Measurements from ENCODE around the gene HTR1D. TPM values are rescaled to one million over a fixed set of nuclear protein-coding genes. Genes with fewer than 3 reads are reported as not detected.
A peak's percentile ranks its signal among the peaks of the same experiment; 100 is the strongest.

Gene HTR1D
- total and polyA plus RNA-seq, 3 donors from 2014 or later = 0.19 to 0.70 TPM; not detected in 1

- H3K27me3 ChIP-seq = no peaks in the 10 kb centered on the region
- DNase-seq = peak; percentile 94
- no peaks in the 10 kb centered on the region for H3K9me3 ChIP-seq
- intact Hi-C loops (cut with DNase I; ENCODE audit: low total_unique reads) = no loop called here
- WGBS, 2 donors = 9 to 12% methylated on average over 41 to 56 of the region's 56 CpGs
- peak within 1 kb of the TSS; percentile 88 to 91 for H3K27ac ChIP-seq
- TF ChIP-seq POLR2A (IDR thresholded peaks at IDR 0.05) (peak; percentile 97), CTCF (IDR thresholded peaks at IDR 0.05) (no peak)
- H3K4me3 ChIP-seq = peak within 1 kb of the TSS; percentile 79 to 90
- H3K36me3 ChIP-seq (ENCODE audit: low read depth, missing control alignments) = no peaks in the 10 kb centered on the region
- H3K4me1 ChIP-seq = peaks cover 19% of the 10 kb centered on the region
Measured at GRCh38 chr1:23168445-23169194, 48.7 kb downstream of the HTR1D start, which contains the start of gene LUZP1. TSS of gene LUZP1 (minus strand) at chr1:23168856.

GRCh38 chr1:23168079-23168444 lies 49.2 kb downstream of the HTR1D start:
- intact Hi-C loops (cut with DNase I; ENCODE audit: low total_unique reads) = no loop called here
- DNase-seq = peak; percentile 42
- Histone ChIP-seq H3K27ac (peak overlapping the region; percentile 88 to 91), H3K27me3 (no peaks in the 10 kb centered on the region), H3K4me3 (peak overlapping the region; percentile 79 to 90), H3K36me3 (ENCODE audit: low read depth, missing control alignments) (no peaks in the 10 kb centered on the region), H3K9me3 (no peaks in the 10 kb centered on the region), H3K4me1 (peaks cover 19% of the 10 kb centered on the region)
- TF ChIP-seq POLR2A (IDR thresholded peaks at IDR 0.05) (no peak), CTCF (IDR thresholded peaks at IDR 0.05) (no peak)
- 0 to 2% methylated on average over 17 to 28 of the region's 49 CpGs for WGBS, 2 donors

GRCh38 chr1:23167353-23168078 lies 49.8 kb downstream of the HTR1D start:
- H3K27me3 ChIP-seq = no peaks in the 10 kb centered on the region
- H3K27ac ChIP-seq = peak overlapping the region; percentile 72 to 91
- H3K4me3 ChIP-seq = peak overlapping the region; percentile 79 to 90
- no peaks in the 10 kb centered on the region for H3K36me3 ChIP-seq (ENCODE audit: low read depth, missing control alignments)
- peaks cover 19% of the 10 kb centered on the region for H3K4me1 ChIP-seq
- intact Hi-C loops (cut with DNase I; ENCODE audit: low total_unique reads) = no loop called here
- TF ChIP-seq POLR2A (IDR thresholded peaks at IDR 0.05) (no peak), CTCF (IDR thresholded peaks at IDR 0.05) (no peak)
- peak; percentile 54 for DNase-seq
- H3K9me3 ChIP-seq = no peaks in the 10 kb centered on the region
- WGBS, 2 donors = 0 to 1% methylated on average over 24 to 45 of the region's 45 CpGs

GRCh38 chr1:23166854-23167253 lies 50.4 kb downstream of the HTR1D start:
- Histone ChIP-seq H3K27ac (peak overlapping the region; percentile 72 to 91), H3K4me3 (peak overlapping the region; percentile 79 to 90), H3K9me3 (no peaks in the 10 kb centered on the region), H3K4me1 (peaks cover 19% of the 10 kb centered on the region), H3K36me3 (ENCODE audit: low read depth, missing control alignments) (no peaks in the 10 kb centered on the region), H3K27me3 (no peaks in the 10 kb centered on the region)
- intact Hi-C loops (cut with DNase I; ENCODE audit: low total_unique reads) = no loop called here
- TF ChIP-seq POLR2A (IDR thresholded peaks at IDR 0.05) (no peak), CTCF (IDR thresholded peaks at IDR 0.05) (no peak)
- no peak for DNase-seq

All from testis (tissue), 3 donors.